ENCODE data around the gene ARMC2. TPM values are rescaled to one million over a fixed set of nuclear protein-coding genes. Genes with fewer than 3 reads are reported as not detected.

Gene ARMC2
- total RNA-seq, 1 experiment from 2014 or later, result 12.6 TPM

GRCh38 chr6:108873251-108873650 lies 25.0 kb downstream of the ARMC2 start:
- Histone ChIP-seq H3K27ac (ENCODE audit: low read depth, low read length, poor library complexity, severe bottlenecking) (no peak overlapping the region), H3K9me3 (ENCODE audit: low read depth, low read length, poor library complexity, severe bottlenecking) (no peaks in the 10 kb centered on the region), H3K4me3 (ENCODE audit: low read depth, low read length, poor library complexity, severe bottlenecking) (no peak overlapping the region), H3K4me1 (ENCODE audit: insufficient read depth, low read length, poor library complexity, severe bottlenecking) (no peaks in the 10 kb centered on the region), H3K36me3 (ENCODE audit: insufficient read depth, low read length, poor library complexity, severe bottlenecking) (peaks cover 3% of the 10 kb centered on the region), H3K27me3 (replicated peaks; ENCODE audit: insufficient read depth, low read depth, low read length, poor library complexity) (no peaks in the 10 kb centered on the region)
- no TSS peak for BruUV-seq (replicated peaks)
- no peak for DNase-seq (ENCODE audit: low spot score)
- TF ChIP-seq EZH2 (IDR thresholded peaks at IDR 0.05; ENCODE audit: borderline replicate concordance, low read depth, low read length, poor library complexity, severe bottlenecking), result no peak
- TF ChIP-seq CTCF (conservative IDR thresholded peaks at IDR 0.05; ENCODE audit: low read depth, low read length), result no peak
- intact Hi-C loops (cut with micrococcal nuclease; ENCODE audit: unreplicated experiment), result no loop called here
- ChIA-PET POLR2A (ENCODE audit: low non-redundant PET) (no interaction called here), CTCF (no interaction called here)

- Histone ChIP-seq H3K9me3 (ENCODE audit: low read depth, low read length, poor library complexity, severe bottlenecking) (no peaks in the 10 kb centered on the region), H3K36me3 (ENCODE audit: insufficient read depth, low read length, poor library complexity, severe bottlenecking) (peaks cover 3% of the 10 kb centered on the region), H3K27ac (ENCODE audit: low read depth, low read length, poor library complexity, severe bottlenecking) (no peak overlapping the region), H3K4me1 (ENCODE audit: insufficient read depth, low read length, poor library complexity, severe bottlenecking) (no peaks in the 10 kb centered on the region), H3K27me3 (replicated peaks; ENCODE audit: insufficient read depth, low read depth, low read length, poor library complexity) (no peaks in the 10 kb centered on the region), H3K4me3 (ENCODE audit: low read depth, low read length, poor library complexity, severe bottlenecking) (no peak overlapping the region)
- ChIA-PET CTCF (no interaction called here), POLR2A (ENCODE audit: low non-redundant PET) (no interaction called here)
- BruUV-seq (replicated peaks), result no TSS peak
- intact Hi-C loops (cut with micrococcal nuclease; ENCODE audit: unreplicated experiment), result no loop called here
- no peak for TF ChIP-seq CTCF (conservative IDR thresholded peaks at IDR 0.05; ENCODE audit: low read depth, low read length)
- no peak for TF ChIP-seq EZH2 (IDR thresholded peaks at IDR 0.05; ENCODE audit: borderline replicate concordance, low read depth, low read length, poor library complexity, severe bottlenecking)
- no peak for DNase-seq (ENCODE audit: low spot score)
Measured at GRCh38 chr6:108873971-108874370, 25.7 kb downstream of the ARMC2 start.

- POLR2A ChIA-PET (ENCODE audit: low non-redundant PET), result no interaction called here
- no peak overlapping the region for H3K4me3 ChIP-seq (ENCODE audit: low read depth, low read length, poor library complexity, severe bottlenecking)
- CTCF ChIA-PET, result no interaction called here
- no peak for TF ChIP-seq EZH2 (IDR thresholded peaks at IDR 0.05; ENCODE audit: borderline replicate concordance, low read depth, low read length, poor library complexity, severe bottlenecking)
- no peaks in the 10 kb centered on the region for H3K4me1 ChIP-seq (ENCODE audit: insufficient read depth, low read length, poor library complexity, severe bottlenecking)
- peaks cover 3% of the 10 kb centered on the region for H3K36me3 ChIP-seq (ENCODE audit: insufficient read depth, low read length, poor library complexity, severe bottlenecking)
- no peaks in the 10 kb centered on the region for H3K27me3 ChIP-seq (replicated peaks; ENCODE audit: insufficient read depth, low read depth, low read length, poor library complexity)
- no peak for DNase-seq (ENCODE audit: low spot score)
- BruUV-seq (replicated peaks), result no TSS peak
- intact Hi-C loops (cut with micrococcal nuclease; ENCODE audit: unreplicated experiment), result no loop called here
- no peak overlapping the region for H3K27ac ChIP-seq (ENCODE audit: low read depth, low read length, poor library complexity, severe bottlenecking)
- H3K9me3 ChIP-seq (ENCODE audit: low read depth, low read length, poor library complexity, severe bottlenecking), result no peaks in the 10 kb centered on the region
Measured at GRCh38 chr6:108874470-108875160, 26.4 kb downstream of the ARMC2 start.

- Histone ChIP-seq H3K4me3 (ENCODE audit: low read depth, low read length, poor library complexity, severe bottlenecking) (no peak overlapping the region), H3K27ac (ENCODE audit: low read depth, low read length, poor library complexity, severe bottlenecking) (no peak overlapping the region), H3K4me1 (ENCODE audit: insufficient read depth, low read length, poor library complexity, severe bottlenecking) (no peaks in the 10 kb centered on the region), H3K27me3 (replicated peaks; ENCODE audit: insufficient read depth, low read depth, low read length, poor library complexity) (no peaks in the 10 kb centered on the region), H3K36me3 (ENCODE audit: insufficient read depth, low read length, poor library complexity, severe bottlenecking) (peaks cover 3% of the 10 kb centered on the region), H3K9me3 (ENCODE audit: low read depth, low read length, poor library complexity, severe bottlenecking) (no peaks in the 10 kb centered on the region)
- BruUV-seq (replicated peaks), result no TSS peak
- CTCF ChIA-PET, result no interaction called here
- POLR2A ChIA-PET (ENCODE audit: low non-redundant PET), result no interaction called here
- intact Hi-C loops (cut with micrococcal nuclease; ENCODE audit: unreplicated experiment), result no loop called here
- no peak for DNase-seq (ENCODE audit: low spot score)
- TF ChIP-seq CTCF (conservative IDR thresholded peaks at IDR 0.05; ENCODE audit: low read depth, low read length) (no peak), EZH2 (IDR thresholded peaks at IDR 0.05; ENCODE audit: borderline replicate concordance, low read depth, low read length, poor library complexity, severe bottlenecking) (no peak)
Measured at GRCh38 chr6:108875161-108875555, 26.9 kb downstream of the ARMC2 start.
